ENCODE results near the gene KISS1.
"Not testable (repeated sequence)": the region's sequence is repeated elsewhere in the genome, so short reads cannot be mapped to it uniquely, and the experiment has no call there.

KISS1 gene, protein sequence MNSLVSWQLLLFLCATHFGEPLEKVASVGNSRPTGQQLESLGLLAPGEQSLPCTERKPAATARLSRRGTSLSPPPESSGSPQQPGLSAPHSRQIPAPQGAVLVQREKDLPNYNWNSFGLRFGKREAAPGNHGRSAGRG
- 0 to 0.04 reads per million in 2 donors for total RNA-seq

GRCh38 chr1:204196068-204196795, at the start of gene KISS1:
Gene KISS1 (minus strand): TSS chr1:204196491. CDS start chr1:204192876, 3,615 bp downstream.
- no peak for DNase-seq

DNA sequence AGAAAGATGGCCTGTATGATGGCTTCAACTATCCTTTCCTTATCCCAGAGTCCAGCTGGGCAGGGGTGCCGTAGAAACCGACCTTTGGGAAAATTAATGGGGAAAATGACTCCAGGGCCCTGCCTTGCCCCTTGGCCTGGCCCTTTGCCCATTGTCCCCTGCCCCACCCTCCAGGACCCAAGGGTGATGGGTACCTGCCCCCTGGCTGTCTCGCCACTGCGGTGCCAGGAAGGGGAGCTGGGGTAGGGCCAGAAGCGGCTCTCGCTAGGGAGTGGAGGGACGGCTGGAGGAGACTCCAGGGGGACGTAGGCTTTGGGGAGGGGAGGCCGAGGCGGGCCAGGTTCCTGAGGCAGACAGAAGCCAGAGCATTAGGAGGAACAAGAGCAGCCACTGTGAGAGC, 46.6 kb upstream of the KISS1 start:
- no peak for DNase-seq

- DNase-seq = no peak
Measured at GRCh38 chr1:204241914-204242313, 45.6 kb upstream of the KISS1 start.

DNA sequence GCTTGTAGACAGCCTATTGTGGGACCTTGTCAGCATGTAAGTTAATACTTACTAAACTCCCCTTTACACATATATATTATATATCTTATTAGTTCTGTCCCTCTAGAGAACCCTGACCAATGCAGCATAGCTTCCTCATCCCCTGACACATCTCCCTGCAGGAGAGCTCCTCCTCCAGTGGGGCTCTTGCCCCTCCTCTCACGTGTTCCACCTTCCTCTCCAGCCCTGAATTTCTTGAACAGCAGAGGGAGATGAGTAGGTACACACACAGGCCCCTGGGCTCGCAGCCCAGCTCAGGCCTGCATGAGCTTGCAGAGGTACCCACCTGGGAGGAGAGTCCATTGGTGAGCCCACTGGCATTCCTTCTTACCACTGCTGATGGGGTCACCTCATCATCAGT, 44.8 kb upstream of the KISS1 start:
- DNase-seq = no peak

GRCh38 chr1:204240233-204240632, 43.9 kb upstream of the KISS1 start:
- DNase-seq = no peak

- DNase-seq = not testable (repeated sequence)
Measured at GRCh38 chr1:204239401-204239800, 43.1 kb upstream of the KISS1 start.

- DNase-seq = not testable (repeated sequence)
Measured at GRCh38 chr1:204238520-204238919, 42.2 kb upstream of the KISS1 start.

DNA sequence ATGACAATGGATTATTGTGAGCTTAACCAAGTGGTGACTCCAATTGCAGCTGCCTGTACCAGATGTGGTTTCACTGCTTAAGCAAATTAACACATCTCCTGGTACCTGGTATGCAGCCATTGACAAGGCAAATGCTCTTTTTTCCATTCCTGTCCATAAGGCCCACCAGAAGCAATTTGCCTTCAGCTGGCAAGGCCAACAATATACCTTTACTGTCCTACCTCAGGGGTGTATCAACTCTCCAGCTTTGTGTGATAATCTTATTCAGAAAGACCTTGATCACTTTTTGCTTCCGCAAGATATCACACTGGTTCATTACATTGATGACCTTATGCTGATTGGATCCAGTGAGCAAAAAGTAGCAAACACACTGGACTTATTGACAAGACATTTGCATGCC, 41.2 kb upstream of the KISS1 start:
- DNase-seq = not testable (repeated sequence)

- DNase-seq = no peak
Measured at GRCh38 chr1:204232526-204232925, 36.2 kb upstream of the KISS1 start.

DNA sequence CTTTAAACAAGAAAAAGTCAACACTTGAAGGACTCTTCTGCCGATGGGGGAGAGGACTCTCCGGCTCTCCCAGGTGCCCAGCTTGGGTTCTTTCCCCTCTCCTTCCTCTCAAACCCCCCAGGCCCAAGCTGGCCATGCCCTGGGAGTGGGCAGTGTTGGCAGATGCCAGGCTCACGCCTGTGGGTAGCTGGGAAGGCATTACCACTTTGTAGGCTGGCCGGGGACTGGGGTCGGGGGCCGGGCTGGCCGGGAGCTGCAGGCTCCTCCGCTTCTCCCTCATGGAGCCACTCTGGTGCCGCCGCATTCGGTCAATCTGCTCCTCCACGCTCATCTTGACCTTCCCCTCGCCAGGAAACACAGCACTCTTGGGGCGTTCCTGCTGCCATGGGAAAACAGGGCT, 33.9 kb upstream of the KISS1 start:
- DNase-seq = no peak

DNA sequence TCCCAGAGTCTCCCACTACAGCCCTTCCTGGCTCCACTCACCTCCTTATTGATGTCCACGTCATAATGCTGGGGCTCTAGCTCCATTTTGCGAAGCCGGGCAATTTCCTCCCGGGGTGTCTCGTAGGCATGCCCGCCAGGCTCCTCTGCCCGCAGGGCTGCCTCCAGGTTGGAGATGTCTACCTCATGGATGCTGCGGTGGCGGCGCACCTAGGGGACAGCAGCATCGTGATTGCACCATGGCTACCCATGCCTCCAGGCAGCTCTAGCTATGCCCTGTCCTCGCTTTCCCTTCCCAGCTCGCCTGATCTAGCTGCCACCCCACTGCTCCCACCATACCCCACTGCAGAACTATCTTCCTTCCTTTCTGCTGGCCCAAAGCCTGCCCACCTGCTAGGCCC, 32.6 kb upstream of the KISS1 start:
- no peak for DNase-seq

DNA sequence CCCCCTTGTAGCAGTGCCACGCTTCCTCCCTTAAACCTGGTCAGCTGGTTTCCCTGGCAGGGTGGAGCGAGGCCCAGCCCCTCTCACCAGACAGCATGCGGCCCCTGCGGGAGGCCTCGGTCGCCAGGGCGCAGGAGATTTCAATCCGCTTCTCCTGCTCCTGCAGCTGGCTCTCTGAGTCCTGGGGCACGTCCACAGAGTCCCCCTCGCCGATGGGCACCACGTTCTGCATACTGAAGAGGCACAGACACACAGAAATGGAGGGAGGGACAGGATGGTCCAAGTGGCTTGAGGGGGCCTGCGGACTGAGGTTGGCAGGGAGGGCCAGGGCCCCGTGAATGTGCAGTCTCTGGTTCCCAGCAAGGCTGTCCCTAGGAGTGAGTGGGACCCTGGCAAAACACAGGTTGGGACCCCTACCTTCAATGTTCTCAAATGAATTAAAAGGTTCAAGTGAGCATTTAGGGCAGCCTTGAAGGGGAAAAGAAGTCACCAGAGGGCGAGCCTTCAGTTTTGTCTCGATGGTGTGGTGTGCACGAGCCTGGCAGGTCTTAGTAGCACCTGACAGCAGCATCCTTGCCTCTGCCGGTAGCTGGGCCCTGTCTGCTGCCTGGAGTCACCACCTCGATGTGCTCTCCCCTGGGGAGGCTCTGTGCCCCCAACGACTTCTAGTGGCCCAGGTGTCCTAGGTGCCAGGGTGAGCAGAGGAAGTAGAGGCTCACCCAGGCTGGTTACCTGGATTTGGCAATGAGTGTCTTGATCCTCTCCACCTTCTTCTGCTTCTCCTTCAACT, 31.9 kb upstream of the KISS1 start:
- no peak for DNase-seq

DNA sequence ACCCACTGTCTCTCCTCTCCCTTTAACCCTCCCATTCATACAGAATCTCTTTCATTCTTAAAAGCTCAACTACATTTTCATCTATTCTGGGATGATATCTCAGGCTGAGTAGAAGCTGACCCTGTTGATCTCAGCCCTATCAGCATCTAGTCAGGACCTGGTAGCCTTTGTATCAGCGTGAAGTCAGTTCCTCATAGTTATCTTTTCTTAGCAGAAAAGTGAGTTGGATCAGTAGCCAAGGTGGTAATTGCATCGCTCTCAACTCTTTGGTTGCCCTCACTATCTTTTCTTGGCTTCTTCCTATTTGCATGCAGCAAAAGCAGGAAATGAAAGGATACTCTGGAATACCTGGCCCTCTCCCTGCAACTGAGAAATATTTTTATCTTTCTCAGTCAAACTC, 31.1 kb upstream of the KISS1 start:
- DNase-seq = no peak

DNA sequence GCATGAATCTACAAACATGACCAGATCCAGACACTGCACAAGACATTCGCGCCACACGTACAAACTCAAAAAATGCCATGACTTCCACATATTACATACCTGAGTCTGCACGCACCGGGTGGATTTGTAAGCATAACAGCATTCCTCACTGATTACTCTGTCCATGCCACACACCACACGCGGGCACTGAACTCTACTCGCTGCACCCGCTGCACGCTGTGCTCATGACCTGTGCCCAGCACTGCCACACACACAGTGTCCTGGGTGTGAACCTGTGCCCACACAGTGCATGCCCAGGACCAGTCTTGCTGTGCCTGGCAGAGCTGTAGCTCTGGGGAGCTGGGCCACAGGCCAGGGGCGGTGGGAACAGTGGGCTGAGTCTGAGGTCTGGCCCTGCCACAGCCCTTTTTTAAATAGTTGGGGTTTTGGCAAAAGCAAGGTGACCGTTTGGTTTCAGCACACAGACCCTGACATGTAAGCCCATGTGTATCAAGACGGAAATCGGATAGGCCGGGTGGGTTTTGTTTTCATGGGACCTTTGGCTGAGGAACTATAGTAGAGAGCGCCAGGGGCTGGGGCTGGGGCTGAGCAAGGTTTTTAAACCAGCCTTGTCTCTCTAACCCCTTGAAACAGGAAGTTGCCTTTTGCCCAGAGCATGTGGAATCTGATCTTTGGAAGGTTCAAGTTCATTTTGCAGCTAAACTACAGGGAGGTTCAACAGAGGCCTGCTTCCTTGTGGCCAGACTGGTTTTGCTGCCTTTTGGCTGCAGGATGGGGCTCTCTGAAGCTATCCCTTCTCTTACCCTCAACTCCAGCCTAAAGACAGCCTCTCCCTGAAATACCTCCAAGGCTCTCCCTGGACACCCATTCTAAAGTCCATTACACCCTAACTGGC, 29.8 kb upstream of the KISS1 start:
- DNase-seq = no peak

- no peak for DNase-seq
Measured at GRCh38 chr1:204224655-204225054, 28.4 kb upstream of the KISS1 start.

DNA sequence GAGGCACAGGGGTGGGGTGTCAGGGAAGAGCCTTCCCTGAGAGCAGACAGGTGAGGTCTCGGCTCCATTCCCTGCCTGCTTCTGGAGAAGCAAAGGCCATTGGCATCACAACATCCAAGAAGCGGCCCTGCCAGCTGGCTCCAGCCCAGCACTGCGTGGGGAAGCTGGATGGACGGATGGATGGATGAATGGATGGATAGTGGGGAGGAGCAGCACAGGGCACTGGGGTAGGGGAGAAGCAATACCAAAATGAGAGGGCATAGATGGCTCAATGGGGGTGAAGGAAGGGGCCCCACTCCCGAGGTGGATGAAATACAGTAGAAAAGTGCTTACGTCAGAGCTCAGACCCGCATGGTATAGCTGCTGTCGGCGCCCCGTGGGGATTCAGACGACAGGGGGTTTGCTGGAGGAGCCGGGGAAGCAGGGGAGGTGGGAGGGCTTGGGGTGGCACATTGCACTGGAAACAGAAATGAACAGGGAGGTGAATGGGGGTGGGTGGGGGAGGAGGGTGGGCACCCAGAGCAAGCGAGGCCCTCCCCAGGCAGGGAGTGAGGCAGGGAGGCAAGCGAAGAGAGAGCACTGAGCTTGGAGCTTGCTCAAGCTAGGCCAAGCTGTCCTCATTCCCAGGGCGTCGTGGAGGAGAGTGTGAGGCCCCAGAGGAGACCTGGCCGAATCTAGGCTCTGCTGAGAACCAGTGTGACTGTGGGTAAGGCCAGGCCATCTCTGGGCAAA, 27.0 kb upstream of the KISS1 start:
- DNase-seq = no peak

DNA sequence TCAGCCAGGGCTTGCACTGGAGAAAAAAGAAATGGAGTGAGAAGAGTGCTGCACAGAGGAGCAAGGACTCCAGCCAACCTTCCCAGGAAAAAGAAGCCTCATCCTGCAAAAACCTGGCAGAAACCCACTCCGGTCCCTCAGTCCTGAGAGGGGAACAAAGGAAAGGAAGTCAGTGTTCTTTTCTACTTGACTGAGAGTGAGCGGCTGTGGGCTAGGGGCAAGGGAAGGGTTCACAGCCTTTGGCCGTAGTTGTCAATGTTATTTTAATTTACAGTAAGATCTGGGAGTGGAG, 26.4 kb upstream of the KISS1 start:
- DNase-seq = no peak

DNA sequence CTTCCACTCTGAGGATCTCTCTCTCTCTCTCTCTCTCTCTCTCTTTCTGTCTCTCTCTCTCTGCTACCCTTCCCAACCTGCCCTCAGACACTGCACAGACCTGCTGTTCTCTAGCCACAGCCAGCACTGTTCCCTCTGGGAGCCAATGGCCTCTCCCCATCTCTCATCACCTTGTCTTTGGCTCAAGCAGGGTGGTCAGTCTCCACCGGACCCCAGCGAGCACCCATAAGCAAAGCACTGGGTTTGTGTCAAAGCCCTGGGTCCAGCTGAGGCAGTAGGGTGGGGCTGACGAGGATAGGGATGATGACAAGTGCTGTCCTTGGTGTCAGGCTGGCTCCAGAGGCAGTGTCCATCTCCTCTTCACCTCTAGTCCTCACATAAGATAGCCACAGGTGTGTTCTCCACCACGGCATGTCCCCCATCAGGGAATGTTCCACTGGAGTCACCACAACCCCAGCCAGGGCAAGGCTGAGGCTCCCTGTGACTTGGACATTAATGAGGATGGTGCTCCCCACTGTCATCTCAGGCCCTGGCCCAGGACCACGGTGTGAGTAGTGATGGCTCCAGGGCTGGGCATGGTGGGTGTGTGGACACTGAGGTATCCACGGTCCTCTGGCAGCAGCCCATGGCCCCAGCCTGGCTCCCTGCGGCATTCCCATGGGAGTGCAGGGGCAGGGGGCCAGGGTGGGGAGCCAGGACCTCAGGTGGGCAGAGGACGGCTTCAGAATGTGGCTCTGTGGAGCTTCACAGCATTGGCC, 25.9 kb upstream of the KISS1 start:
- no peak for DNase-seq

GRCh38 chr1:204221271-204221670, 25.0 kb upstream of the KISS1 start:
- no peak for DNase-seq

GRCh38 chr1:204219971-204220616, 23.8 kb upstream of the KISS1 start:
- DNase-seq = no peak

- no peak for DNase-seq
Measured at GRCh38 chr1:204218552-204218951, 22.3 kb upstream of the KISS1 start.
